OCI-LY7 (cell line): ENCODE measurements around the gene APOA1. TPM values are rescaled to one million over a fixed set of nuclear protein-coding genes. Genes with fewer than 3 reads are reported as not detected.

ENCODE experiments used
- BruUV-seq: library from RNA; stranded (reverse); fragments of 400-500 nt; replicated peaks from 2 replicates; lab custom pipeline; 2021; lab: Mats Ljungman, UMichigan
- CTCF ChIA-PET: fragments of 300-600 bp; sonication (Branson Sonifier 250); formaldehyde crosslinking; loops from one replicate; lab custom pipeline; 2022; ENCODE audit warnings: antibody characterized with exemption; ENCODE audit not compliant: unreplicated experiment; lab: Charles Lee
- POLR2A ChIA-PET: fragments of 300-600 bp; sonication (Branson Sonifier 250); formaldehyde crosslinking; loops from one replicate; lab custom pipeline; 2022; ENCODE audit warnings: antibody characterized with exemption; lab: Charles Lee
- DNase-seq: peaks from one replicate; pipeline ENCODE4 v3.0.0-alpha.2; 2015; ENCODE audit warnings: low spot score
- H2AFZ ChIP-seq: fragments of 200-600 bp; sonication (generic), shearing (Covaris generic); 2 replicates; pipeline ENCODE4 v1.6.1; 2014; ENCODE audit warnings: mild to moderate bottlenecking, antibody characterized with exemption, low read length, moderate library complexity
- H3K27ac ChIP-seq: fragments of 200-600 bp; sonication (generic); 2 replicates; pipeline ENCODE4 v1.5.1; 2014; ENCODE audit warnings: mixed run types, low read depth, mild to moderate bottlenecking, moderate library complexity, low read length, inconsistent platforms; ENCODE audit not compliant: poor library complexity, severe bottlenecking
- H3K36me3 ChIP-seq: fragments of 200-600 bp; sonication (generic); 2 replicates; pipeline ENCODE4 v1.6.1; 2014; ENCODE audit warnings: mild to moderate bottlenecking, antibody characterized with exemption, low read length, moderate library complexity, mixed read lengths; ENCODE audit not compliant: insufficient read depth
- H3K4me1 ChIP-seq: fragments of 200-600 bp; sonication (generic); 2 replicates; pipeline ENCODE4 v1.5.1; 2014; ENCODE audit warnings: mild to moderate bottlenecking, low read length; ENCODE audit not compliant: insufficient read depth, poor library complexity, severe bottlenecking
- H3K4me2 ChIP-seq: fragments of 200-600 bp; sonication (generic); 2 replicates; pipeline ENCODE4 v1.6.1; 2014; ENCODE audit warnings: mild to moderate bottlenecking, low read length
- H3K4me3 ChIP-seq: fragments of 200-600 bp; sonication (generic); 2 replicates; pipeline ENCODE4 v1.5.1; 2014; ENCODE audit warnings: mild to moderate bottlenecking, low read depth, low read length; ENCODE audit not compliant: poor library complexity, severe bottlenecking
- H3K79me2 ChIP-seq: fragments of 200-600 bp; sonication (generic); 2 replicates; pipeline ENCODE4 v1.6.1; 2016; ENCODE audit warnings: low read depth, mild to moderate bottlenecking, low read length, moderate library complexity, mixed read lengths; ENCODE audit not compliant: insufficient read depth
- H3K9me2 ChIP-seq: fragments of 200-600 bp; sonication (generic); 2 replicates; pipeline ENCODE4 v1.6.1; 2016; ENCODE audit warnings: mild to moderate bottlenecking, low read length, mixed read lengths; ENCODE audit not compliant: insufficient read depth
- H3K9me3 ChIP-seq: fragments of 200-600 bp; sonication (generic); 2 replicates; pipeline ENCODE4 v1.6.1; 2014; ENCODE audit warnings: mild to moderate bottlenecking, mixed run types, low read length, mixed read lengths
- H4K20me1 ChIP-seq: fragments of 200-600 bp; sonication (generic); 2 replicates; pipeline ENCODE4 v1.6.1; 2014; ENCODE audit warnings: mild to moderate bottlenecking, antibody characterized with exemption, low read length, moderate library complexity, mixed read lengths; ENCODE audit not compliant: insufficient read depth
- CTCF ChIP-seq: fragments of 200-600 bp; sonication (generic); conservative IDR thresholded peaks from 2 replicates; pipeline ENCODE4 v1.5.1; 2014; ENCODE audit warnings: mild to moderate bottlenecking, antibody characterized with exemption, low read length, moderate library complexity, mixed read lengths
- EZH2phosphoT487 ChIP-seq: fragments of 200-600 bp; sonication (generic); IDR thresholded peaks from 2 replicates; pipeline ENCODE4 v1.6.1; 2018; ENCODE audit warnings: low read depth, borderline replicate concordance, mild to moderate bottlenecking, mixed run types, antibody characterized with exemption, low read length, moderate library complexity, mixed read lengths
- intact Hi-C: fragments of 100-400 bp; cut with micrococcal nuclease; formaldehyde crosslinking; loops from one replicate; pipeline ENCODE4 v1.10.0; 2022; ENCODE audit not compliant: unreplicated experiment
- total RNA-seq, 2 experiments: library from RNA; depleted of rRNA in 1 of 2; stranded (reverse); fragments of >200 nt in 1 of 2; shearing (Covaris generic) in 1 of 2; gene quantifications; 2 replicates each; pipeline ENCODE4 v1.2.3, GENCODE V29; 2014 to 2022

Gene APOA1
- total RNA-seq, 2 experiments from 2014 or later, result 0.22 TPM; not detected in 1

- Histone ChIP-seq H3K4me1 (no peaks in the 10 kb centered on the region), H3K9me3 (no peaks in the 10 kb centered on the region), H4K20me1 (no peaks in the 10 kb centered on the region), H3K27ac (no peak overlapping the region), H3K36me3 (peaks cover 47% of the 10 kb centered on the region), H3K4me3 (no peak overlapping the region), H3K79me2 (no peaks in the 10 kb centered on the region), H3K9me2 (no peaks in the 10 kb centered on the region), H2AFZ (no peak overlapping the region), H3K4me2 (no peak overlapping the region)
- intact Hi-C loops, result no loop called here
- CTCF ChIA-PET, result no interaction called here
- TF ChIP-seq EZH2phosphoT487, result no peak
- no peak for TF ChIP-seq CTCF
- no TSS peak for BruUV-seq
- no peak for DNase-seq
- POLR2A ChIA-PET, result interaction anchor here (1.3 kb wide), 1 partner anchor 9 kb away, joined by 3 read pairs; no protein-coding TSS in a partner anchor
Measured at GRCh38 chr11:116842909-116843308, 5.5 kb upstream of the APOA1 start.

- BruUV-seq, result no TSS peak
- H3K4me3 ChIP-seq, result no peak overlapping the region
- ChIA-PET CTCF (no interaction called here), POLR2A (interaction anchor here (1.3 kb wide), 1 partner anchor 10 kb away, joined by 3 read pairs; no protein-coding TSS in a partner anchor)
- no peak for TF ChIP-seq EZH2phosphoT487
- TF ChIP-seq CTCF, result no peak
- no peaks in the 10 kb centered on the region for H3K79me2 ChIP-seq
- H4K20me1 ChIP-seq, result no peaks in the 10 kb centered on the region
- no peak overlapping the region for H3K4me2 ChIP-seq
- H3K9me2 ChIP-seq, result no peaks in the 10 kb centered on the region
- DNase-seq, result no peak
- H3K36me3 ChIP-seq, result peaks cover 39% of the 10 kb centered on the region
- intact Hi-C loops, result no loop called here
- no peak overlapping the region for H2AFZ ChIP-seq
- no peaks in the 10 kb centered on the region for H3K9me3 ChIP-seq
- no peak overlapping the region for H3K27ac ChIP-seq
- H3K4me1 ChIP-seq, result no peaks in the 10 kb centered on the region
Measured at GRCh38 chr11:116842117-116842516, 4.7 kb upstream of the APOA1 start.

GRCh38 chr11:116840746-116841296 is 3.4 kb upstream of the APOA1 start:
- peaks cover 5% of the 10 kb centered on the region for H3K4me1 ChIP-seq
- no peak overlapping the region for H3K4me2 ChIP-seq
- no peaks in the 10 kb centered on the region for H3K79me2 ChIP-seq
- ChIA-PET POLR2A (no interaction called here), CTCF (interaction anchor here (0.8 kb wide), 1 partner anchor 108 kb away, joined by 3 read pairs; no protein-coding TSS in a partner anchor)
- no peaks in the 10 kb centered on the region for H4K20me1 ChIP-seq
- peaks cover 26% of the 10 kb centered on the region for H3K36me3 ChIP-seq
- H2AFZ ChIP-seq, result no peak overlapping the region
- H3K9me2 ChIP-seq, result no peaks in the 10 kb centered on the region
- TF ChIP-seq CTCF (no peak), EZH2phosphoT487 (no peak)
- H3K4me3 ChIP-seq, result no peak overlapping the region
- BruUV-seq, result no TSS peak
- intact Hi-C loops, result no loop called here
- no peaks in the 10 kb centered on the region for H3K9me3 ChIP-seq
- DNase-seq, result no peak
- H3K27ac ChIP-seq, result no peak overlapping the region
